ENCODE results near the gene SPECC1L.

Gene SPECC1L

GRCh38 chr22:24410110-24410856, 139.7 kb downstream of the SPECC1L start:
- DNase-seq (ENCODE audit: insufficient read length, low spot score), result no peak
- no peak for FAIRE-seq

- no peak for DNase-seq (ENCODE audit: insufficient read length, low spot score)
- FAIRE-seq, result no peak
Observed at GRCh38 chr22:24411256-24412004, 140.8 kb downstream of the SPECC1L start.

- no peak for FAIRE-seq
Observed at GRCh38 chr22:24412274-24412673, 141.6 kb downstream of the SPECC1L start.

GRCh38 chr22:24413271-24413670, 142.6 kb downstream of the SPECC1L start:
- no peak for DNase-seq (ENCODE audit: insufficient read length, low spot score)
- FAIRE-seq, result no peak

More at GRCh38 chr22:24412274-24412673, 141.6 kb downstream of the SPECC1L start:
- DNase-seq (ENCODE audit: insufficient read length, low spot score), result no peak

- FAIRE-seq, result no peak
- no peak for DNase-seq (ENCODE audit: insufficient read length, low spot score)
Observed at GRCh38 chr22:24413736-24414385, 143.2 kb downstream of the SPECC1L start.

GRCh38 chr22:24414523-24414922, 143.9 kb downstream of the SPECC1L start:
- DNase-seq (ENCODE audit: insufficient read length, low spot score) (no peak), FAIRE-seq (no peak)

GRCh38 chr22:24414984-24415945, 144.6 kb downstream of the SPECC1L start:
- FAIRE-seq (no peak), DNase-seq (ENCODE audit: insufficient read length, low spot score) (no peak)

- FAIRE-seq (no peak), DNase-seq (ENCODE audit: insufficient read length, low spot score) (no peak)
Observed at GRCh38 chr22:24416095-24416494, 145.5 kb downstream of the SPECC1L start.

- FAIRE-seq, result no peak
- DNase-seq (ENCODE audit: insufficient read length, low spot score), result no peak
Observed at GRCh38 chr22:24416611-24417010, 146.0 kb downstream of the SPECC1L start.

- no peak for DNase-seq (ENCODE audit: insufficient read length, low spot score)
- no peak for FAIRE-seq
Observed at GRCh38 chr22:24417200-24417599, 146.6 kb downstream of the SPECC1L start.

GRCh38 chr22:24417901-24418641, 147.4 kb downstream of the SPECC1L start:
- FAIRE-seq, result no peak

GRCh38 chr22:24418786-24419474, 148.3 kb downstream of the SPECC1L start:
- no peak for FAIRE-seq
- no peak for DNase-seq (ENCODE audit: insufficient read length, low spot score)

More at GRCh38 chr22:24417901-24418641, 147.4 kb downstream of the SPECC1L start:
- no peak for DNase-seq (ENCODE audit: insufficient read length, low spot score)

GRCh38 chr22:24419475-24419850, 148.8 kb downstream of the SPECC1L start:
- DNase-seq (ENCODE audit: insufficient read length, low spot score), result no peak
- no peak for FAIRE-seq

- no peak for FAIRE-seq
- DNase-seq (ENCODE audit: insufficient read length, low spot score), result no peak
Observed at GRCh38 chr22:24420072-24420976, 149.7 kb downstream of the SPECC1L start.

GRCh38 chr22:24420977-24421343, 150.3 kb downstream of the SPECC1L start:
- DNase-seq (ENCODE audit: insufficient read length, low spot score) (no peak), FAIRE-seq (no peak)

- DNase-seq (ENCODE audit: insufficient read length, low spot score), result peak; percentile 59
- no peak for FAIRE-seq
Observed at GRCh38 chr22:24421428-24421931, 150.8 kb downstream of the SPECC1L start.

GRCh38 chr22:24422102-24422665, 151.6 kb downstream of the SPECC1L start:
- FAIRE-seq (no peak), DNase-seq (ENCODE audit: insufficient read length, low spot score) (no peak)
